ENCODE measurements around the gene INPP5K. TPM values are rescaled to one million over a fixed set of nuclear protein-coding genes. Genes with fewer than 3 reads are reported as not detected.

Gene INPP5K
- total RNA-seq, 1 donor: 51.4 TPM

DNA sequence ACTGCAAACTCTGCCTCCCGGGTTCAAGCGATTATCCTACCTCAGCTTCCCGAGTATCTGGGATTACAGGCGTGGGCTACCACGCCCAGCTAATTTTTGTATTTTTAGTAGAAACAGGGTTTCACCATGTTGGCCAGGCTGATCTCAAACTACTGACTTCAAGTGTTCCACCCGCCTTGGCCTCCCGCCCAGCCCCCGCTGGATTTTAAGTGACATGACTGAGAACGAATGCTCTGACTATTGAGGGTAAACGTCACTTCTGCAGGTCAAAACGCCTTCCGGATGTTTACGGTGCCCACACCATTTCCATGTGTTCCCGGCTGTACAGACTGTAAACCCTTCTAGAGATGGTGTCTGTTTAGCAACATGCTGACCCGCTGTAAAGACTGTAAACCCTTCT is 23.4 kb upstream of the INPP5K start:
- H3K4me3 ChIP-seq (ENCODE audit: insufficient read depth, low read length): no peak overlapping the region
- no peak overlapping the region for H2AFZ ChIP-seq (ENCODE audit: low read length)
- H3K27me3 ChIP-seq (ENCODE audit: insufficient read depth, low read length): no peaks in the 10 kb centered on the region
- H3K4me1 ChIP-seq (ENCODE audit: insufficient read depth, low read length): no peaks in the 10 kb centered on the region
- peaks cover 9% of the 10 kb centered on the region for H4K20me1 ChIP-seq (ENCODE audit: insufficient read depth, low read length)
- TF ChIP-seq CTCF (IDR thresholded peaks at IDR 0.05; ENCODE audit: extremely low read depth, low read depth, low read length): no peak
- no peaks in the 10 kb centered on the region for H3K79me2 ChIP-seq (ENCODE audit: insufficient read depth, low read length)
- no peaks in the 10 kb centered on the region for H3K9me3 ChIP-seq (ENCODE audit: low read depth, low read length)
- no peak for DNase-seq (ENCODE audit: insufficient read length, low spot score, missing footprints)
- H3K4me2 ChIP-seq (ENCODE audit: insufficient read depth, low read length): no peak overlapping the region
- peaks cover 60% of the 10 kb centered on the region for H3K36me3 ChIP-seq (ENCODE audit: insufficient read depth, low read length)
- no peak overlapping the region for H3K27ac ChIP-seq (ENCODE audit: low read depth, low read length)

GRCh38 chr17:1535737-1536136 is 19.3 kb upstream of the INPP5K start:
- no peak overlapping the region for H3K4me3 ChIP-seq (ENCODE audit: insufficient read depth, low read length)
- no peaks in the 10 kb centered on the region for H3K4me1 ChIP-seq (ENCODE audit: insufficient read depth, low read length)
- DNase-seq (ENCODE audit: insufficient read length, low spot score, missing footprints): no peak
- H4K20me1 ChIP-seq (ENCODE audit: insufficient read depth, low read length): no peaks in the 10 kb centered on the region
- no peak overlapping the region for H3K27ac ChIP-seq (ENCODE audit: low read depth, low read length)
- H3K79me2 ChIP-seq (ENCODE audit: insufficient read depth, low read length): no peaks in the 10 kb centered on the region
- H3K27me3 ChIP-seq (ENCODE audit: insufficient read depth, low read length): no peaks in the 10 kb centered on the region
- no peak overlapping the region for H2AFZ ChIP-seq (ENCODE audit: low read length)
- H3K9me3 ChIP-seq (ENCODE audit: low read depth, low read length): no peaks in the 10 kb centered on the region
- no peak for TF ChIP-seq CTCF (IDR thresholded peaks at IDR 0.05; ENCODE audit: extremely low read depth, low read depth, low read length)
- peaks cover 69% of the 10 kb centered on the region for H3K36me3 ChIP-seq (ENCODE audit: insufficient read depth, low read length)
- no peak overlapping the region for H3K4me2 ChIP-seq (ENCODE audit: insufficient read depth, low read length)

GRCh38 chr17:1533661-1534325 is 17.4 kb upstream of the INPP5K start:
- peaks cover 62% of the 10 kb centered on the region for H3K36me3 ChIP-seq (ENCODE audit: insufficient read depth, low read length)
- no peak for TF ChIP-seq CTCF (IDR thresholded peaks at IDR 0.05; ENCODE audit: extremely low read depth, low read depth, low read length)
- H3K4me2 ChIP-seq (ENCODE audit: insufficient read depth, low read length): no peak overlapping the region
- H4K20me1 ChIP-seq (ENCODE audit: insufficient read depth, low read length): no peaks in the 10 kb centered on the region
- H3K27ac ChIP-seq (ENCODE audit: low read depth, low read length): no peak overlapping the region
- no peaks in the 10 kb centered on the region for H3K9me3 ChIP-seq (ENCODE audit: low read depth, low read length)
- H2AFZ ChIP-seq (ENCODE audit: low read length): no peak overlapping the region
- H3K4me1 ChIP-seq (ENCODE audit: insufficient read depth, low read length): no peaks in the 10 kb centered on the region
- no peaks in the 10 kb centered on the region for H3K27me3 ChIP-seq (ENCODE audit: insufficient read depth, low read length)
- no peak for DNase-seq (ENCODE audit: insufficient read length, low spot score, missing footprints)
- no peak overlapping the region for H3K4me3 ChIP-seq (ENCODE audit: insufficient read depth, low read length)
- no peaks in the 10 kb centered on the region for H3K79me2 ChIP-seq (ENCODE audit: insufficient read depth, low read length)

DNA sequence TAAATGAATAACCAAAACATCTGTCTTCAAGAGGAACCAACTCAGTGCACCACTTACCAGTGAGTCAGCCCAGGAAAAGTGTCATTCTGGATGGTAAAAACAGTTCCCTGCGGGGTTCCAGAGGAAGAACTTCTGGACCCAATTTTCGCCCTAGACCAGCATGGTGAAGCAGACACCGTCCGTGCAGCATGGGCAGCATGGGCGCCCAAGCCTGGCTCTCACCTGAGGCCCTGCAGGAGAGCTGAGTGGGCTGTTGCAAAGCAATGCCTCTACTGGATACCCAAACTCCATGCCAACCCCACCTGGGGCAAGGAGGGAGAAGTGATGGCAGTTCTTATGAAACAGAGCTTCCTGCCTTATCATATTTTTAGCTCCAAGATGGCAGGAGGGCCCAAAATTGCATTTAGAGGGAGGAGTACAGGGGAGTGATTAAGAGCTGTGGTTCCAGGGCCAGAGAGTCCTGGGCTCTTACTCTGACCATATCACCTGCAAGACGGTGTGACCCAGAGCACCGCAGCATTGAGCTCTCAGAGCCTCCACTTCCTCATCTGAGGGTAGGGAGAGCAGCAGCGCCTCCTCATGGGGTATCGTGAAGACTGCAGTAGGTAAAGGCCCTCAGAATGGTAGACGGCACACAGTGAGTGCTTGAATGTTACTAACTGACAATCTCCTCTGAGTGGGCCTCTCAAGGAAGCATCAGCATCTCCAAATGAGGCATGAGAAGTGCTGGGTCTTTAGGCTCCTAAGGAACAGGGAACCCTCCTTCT is 16.6 kb upstream of the INPP5K start:
- Histone ChIP-seq H4K20me1 (ENCODE audit: insufficient read depth, low read length) (no peaks in the 10 kb centered on the region), H3K27ac (ENCODE audit: low read depth, low read length) (no peak overlapping the region), H3K9me3 (ENCODE audit: low read depth, low read length) (no peaks in the 10 kb centered on the region), H3K4me1 (ENCODE audit: insufficient read depth, low read length) (no peaks in the 10 kb centered on the region), H2AFZ (ENCODE audit: low read length) (no peak overlapping the region), H3K4me3 (ENCODE audit: insufficient read depth, low read length) (no peak overlapping the region), H3K27me3 (ENCODE audit: insufficient read depth, low read length) (no peaks in the 10 kb centered on the region), H3K4me2 (ENCODE audit: insufficient read depth, low read length) (no peak overlapping the region), H3K79me2 (ENCODE audit: insufficient read depth, low read length) (no peaks in the 10 kb centered on the region), H3K36me3 (ENCODE audit: insufficient read depth, low read length) (peaks cover 55% of the 10 kb centered on the region)
- no peak for DNase-seq (ENCODE audit: insufficient read length, low spot score, missing footprints)
- TF ChIP-seq CTCF (IDR thresholded peaks at IDR 0.05; ENCODE audit: extremely low read depth, low read depth, low read length): peak; percentile 33

All from osteoblast (primary cell).